SKM-1 (cell line): ENCODE data around the gene AGK.
"Not testable (repeated sequence)": the region's sequence is repeated elsewhere in the genome, so short reads cannot be mapped to it uniquely, and the experiment has no call there.

Source experiments
- DNase-seq: peaks from one replicate; lab custom pipeline; 2025; ENCODE audit not compliant: unreplicated experiment; lab: John Stamatoyannopoulos, UW

Gene AGK

DNA sequence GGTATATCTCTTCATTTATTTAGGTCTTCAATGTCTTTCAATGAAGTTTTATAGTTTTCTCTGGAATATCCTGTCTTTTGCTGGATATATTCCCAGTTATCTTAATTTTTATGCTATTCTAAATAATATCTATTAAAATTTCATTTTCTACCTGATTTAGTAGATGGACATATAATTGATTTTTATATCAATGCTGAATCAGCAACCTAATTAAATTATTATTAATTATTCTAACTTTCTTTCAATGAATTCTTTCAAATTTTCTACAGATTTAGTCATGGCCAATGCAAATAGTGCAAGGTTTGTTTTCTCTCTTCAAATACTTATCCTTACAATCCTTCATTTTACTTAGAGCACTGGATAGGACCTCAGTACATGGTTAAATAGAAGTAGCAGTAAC, 94.0 kb downstream of the AGK start:
- DNase-seq: no peak

- DNase-seq: no peak
These were observed 95.7 kb downstream of the AGK start for GRCh38 chr7:141646826-141647480.

GRCh38 chr7:141647701-141648100, 96.5 kb downstream of the AGK start:
- not testable (repeated sequence) for DNase-seq

DNA sequence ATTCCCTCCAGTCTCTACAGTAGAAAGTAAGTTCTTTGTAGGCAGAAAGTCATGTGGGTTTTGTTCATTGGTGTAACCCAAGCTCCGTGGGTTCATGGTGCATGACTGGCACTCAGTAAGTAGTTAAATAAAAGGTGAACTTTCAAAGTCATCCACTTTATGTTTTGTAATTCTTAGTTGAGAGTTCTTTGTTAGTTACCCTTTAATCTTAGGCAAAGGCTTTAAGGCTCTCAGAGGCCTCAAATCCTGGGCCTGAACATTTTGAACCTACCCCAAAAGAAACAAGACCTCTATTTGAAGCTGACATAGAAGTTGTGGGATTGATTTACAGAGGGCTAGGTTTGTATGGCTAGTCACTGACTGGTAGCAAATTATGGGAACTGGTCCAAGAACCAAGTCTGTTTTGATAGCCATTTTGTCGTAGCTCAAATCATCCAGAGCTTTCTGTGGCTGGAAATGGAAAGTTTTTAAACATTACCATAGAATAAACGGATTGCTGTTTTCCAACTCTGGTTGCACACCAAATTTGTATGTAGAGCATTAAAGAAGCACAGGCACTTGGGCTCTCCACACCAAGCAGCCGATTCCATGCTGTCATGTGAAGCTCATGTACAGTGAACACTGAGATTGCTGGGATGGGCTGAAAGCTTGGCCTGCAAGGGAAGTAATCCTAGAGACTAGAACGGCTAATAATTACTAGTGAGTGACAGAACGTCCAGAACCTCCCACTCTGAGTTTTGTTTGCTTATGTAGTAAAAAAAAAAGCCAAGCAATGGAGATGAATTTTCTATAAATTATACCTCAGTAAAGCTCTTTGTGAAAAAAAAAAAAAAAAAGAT, 97.3 kb downstream of the AGK start:
- DNase-seq: no peak

DNA sequence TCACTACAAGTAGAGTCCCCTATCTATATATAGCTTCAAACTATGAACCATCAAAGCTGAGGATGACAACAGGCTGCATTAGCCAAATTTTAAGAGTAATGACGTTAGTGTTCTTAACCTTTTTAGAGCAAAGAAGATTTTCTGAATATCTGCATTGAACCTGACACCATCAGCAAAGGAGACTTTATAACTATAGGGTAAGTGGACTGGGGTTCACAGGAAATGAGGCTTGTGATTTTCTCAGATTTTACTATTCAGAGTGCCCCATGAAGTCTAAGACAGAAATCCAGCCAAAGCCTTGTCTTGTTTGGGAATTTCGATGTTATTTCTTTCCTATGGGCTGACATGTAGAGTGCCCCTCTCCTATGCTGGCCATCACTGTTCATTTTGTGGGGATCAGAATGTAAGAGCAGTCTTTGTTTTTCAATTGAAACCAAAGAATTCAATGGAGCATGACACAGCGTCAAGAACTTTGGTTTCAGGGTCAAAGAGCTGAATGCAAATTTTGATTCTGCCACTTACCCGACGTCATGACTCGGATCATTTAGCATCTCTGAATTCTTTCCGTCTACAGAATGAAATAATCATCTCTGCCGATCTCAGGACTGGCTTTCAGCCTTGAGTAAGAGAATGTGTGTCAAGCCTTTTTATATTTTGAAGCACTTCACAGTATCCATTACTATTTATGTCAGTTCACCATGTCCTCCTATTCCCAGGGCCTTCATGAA, 98.1 kb downstream of the AGK start:
- no peak for DNase-seq

- no peak for DNase-seq
These were observed 98.8 kb downstream of the AGK start for GRCh38 chr7:141649865-141650634.

- DNase-seq: no peak
These were observed 100.2 kb downstream of the AGK start for GRCh38 chr7:141651417-141651816.

DNA sequence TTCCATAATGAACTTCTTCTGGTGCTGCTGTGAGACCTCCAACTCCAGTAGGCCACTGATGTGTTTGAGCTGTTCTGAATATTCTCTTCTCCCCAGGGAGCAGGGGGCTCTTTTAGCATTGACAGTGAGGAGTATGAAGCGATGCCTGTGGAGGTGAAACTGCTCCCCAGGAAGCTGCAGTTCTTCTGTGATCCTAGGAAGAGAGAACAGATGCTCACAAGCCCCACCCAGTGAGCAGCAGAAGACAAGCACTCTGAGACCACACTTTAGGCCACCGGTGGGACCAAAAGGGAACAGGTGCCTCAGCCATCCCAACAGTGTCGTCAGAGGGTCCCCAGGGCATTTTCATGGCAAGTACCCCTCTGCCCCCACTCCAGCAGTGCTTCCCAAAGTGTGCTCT, 101.5 kb downstream of the AGK start:
- no peak for DNase-seq

- DNase-seq: peak; percentile 41
These were observed 103.3 kb downstream of the AGK start for GRCh38 chr7:141654551-141654950.

DNA sequence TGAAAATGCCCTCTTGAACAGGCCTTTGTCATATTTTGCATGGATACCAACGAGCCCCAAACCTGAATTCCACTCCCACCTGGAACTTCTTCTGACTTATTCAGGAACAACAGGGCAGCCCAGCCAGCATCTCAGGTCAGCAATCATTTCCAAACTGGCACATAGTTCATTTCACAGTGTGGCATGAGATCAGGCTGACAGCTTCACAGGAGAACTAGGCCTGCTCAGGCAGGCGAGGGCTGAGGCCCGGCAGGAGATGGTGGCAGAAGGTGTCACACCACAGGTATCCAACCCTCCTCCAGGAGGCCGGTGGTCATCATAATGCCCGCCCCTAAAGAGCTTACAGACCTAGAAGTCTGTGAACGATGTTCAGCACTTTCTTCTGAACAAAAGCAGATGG, 108.3 kb downstream of the AGK start:
- DNase-seq: no peak

DNA sequence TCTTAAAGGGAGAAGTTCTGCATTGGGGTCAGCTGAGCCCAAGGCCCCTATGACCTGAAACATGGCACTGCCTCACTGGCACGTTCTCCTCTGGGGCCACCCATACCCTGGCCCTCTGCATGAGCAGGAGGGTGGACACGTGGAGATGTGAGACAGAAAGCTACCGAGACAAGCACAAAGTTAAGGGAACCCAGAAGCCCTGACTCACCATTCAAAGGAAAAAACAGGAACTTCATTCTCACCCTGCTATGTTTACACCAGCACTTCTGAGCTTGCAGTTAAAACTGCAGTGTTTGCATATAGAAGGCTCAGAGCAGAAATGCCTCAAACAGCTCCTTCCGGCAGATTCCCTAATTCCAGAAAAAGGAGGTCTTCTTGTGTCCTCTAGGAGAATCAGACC, 109.0 kb downstream of the AGK start:
- DNase-seq: peak; percentile 58

GRCh38 chr7:141663081-141663849, 112.1 kb downstream of the AGK start:
- no peak for DNase-seq

- DNase-seq: no peak
These were observed 113.2 kb downstream of the AGK start for GRCh38 chr7:141664450-141664849.

- DNase-seq: no peak
These were observed 114.2 kb downstream of the AGK start for GRCh38 chr7:141665208-141666035.

- no peak for DNase-seq
These were observed 114.9 kb downstream of the AGK start for GRCh38 chr7:141666071-141666470.

GRCh38 chr7:141668853-141669252, 117.6 kb downstream of the AGK start:
- no peak for DNase-seq

GRCh38 chr7:141671705-141672496, 120.7 kb downstream of the AGK start:
- no peak for DNase-seq

GRCh38 chr7:141673346-141673745, 122.1 kb downstream of the AGK start:
- DNase-seq: no peak

DNA sequence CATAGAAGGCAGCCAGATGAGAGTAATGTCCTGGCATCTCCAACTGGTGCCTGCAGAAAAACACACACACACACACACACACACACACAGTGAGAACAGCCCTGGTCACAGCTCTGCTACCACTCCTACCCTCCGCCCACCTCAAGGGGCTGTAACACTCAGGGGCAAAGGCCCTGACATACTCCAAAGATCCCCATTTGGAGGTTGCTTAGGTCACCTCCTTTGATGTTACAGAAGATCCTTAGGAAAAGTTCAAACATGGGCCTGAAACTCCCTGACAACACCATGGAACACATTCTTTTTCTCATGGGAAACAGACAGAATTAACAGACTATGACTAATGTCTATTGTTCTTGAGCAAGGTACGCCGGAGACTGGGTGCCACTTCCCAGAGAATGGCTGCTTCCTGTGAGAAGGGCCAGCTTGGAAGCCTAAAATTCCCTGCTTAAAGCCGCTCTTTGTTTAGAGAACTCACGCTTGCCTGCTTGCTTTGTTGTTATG, 123.0 kb downstream of the AGK start:
- no peak for DNase-seq
